CD4-positive, alpha-beta T cell treated with Interleukin-2 at 100 ng/mL for 4 hours (primary cell): ENCODE measurements around the gene B4GALT7.
"Not testable (repeated sequence)": the region's sequence is repeated elsewhere in the genome, so short reads cannot be mapped to it uniquely, and the experiment has no call there.

Source experiments
- DNase-seq: peaks from one replicate; pipeline ENCODE4 v3.0.0-alpha.2; 2020; ENCODE audit warnings: low spot score

B4GALT7 gene

DNA sequence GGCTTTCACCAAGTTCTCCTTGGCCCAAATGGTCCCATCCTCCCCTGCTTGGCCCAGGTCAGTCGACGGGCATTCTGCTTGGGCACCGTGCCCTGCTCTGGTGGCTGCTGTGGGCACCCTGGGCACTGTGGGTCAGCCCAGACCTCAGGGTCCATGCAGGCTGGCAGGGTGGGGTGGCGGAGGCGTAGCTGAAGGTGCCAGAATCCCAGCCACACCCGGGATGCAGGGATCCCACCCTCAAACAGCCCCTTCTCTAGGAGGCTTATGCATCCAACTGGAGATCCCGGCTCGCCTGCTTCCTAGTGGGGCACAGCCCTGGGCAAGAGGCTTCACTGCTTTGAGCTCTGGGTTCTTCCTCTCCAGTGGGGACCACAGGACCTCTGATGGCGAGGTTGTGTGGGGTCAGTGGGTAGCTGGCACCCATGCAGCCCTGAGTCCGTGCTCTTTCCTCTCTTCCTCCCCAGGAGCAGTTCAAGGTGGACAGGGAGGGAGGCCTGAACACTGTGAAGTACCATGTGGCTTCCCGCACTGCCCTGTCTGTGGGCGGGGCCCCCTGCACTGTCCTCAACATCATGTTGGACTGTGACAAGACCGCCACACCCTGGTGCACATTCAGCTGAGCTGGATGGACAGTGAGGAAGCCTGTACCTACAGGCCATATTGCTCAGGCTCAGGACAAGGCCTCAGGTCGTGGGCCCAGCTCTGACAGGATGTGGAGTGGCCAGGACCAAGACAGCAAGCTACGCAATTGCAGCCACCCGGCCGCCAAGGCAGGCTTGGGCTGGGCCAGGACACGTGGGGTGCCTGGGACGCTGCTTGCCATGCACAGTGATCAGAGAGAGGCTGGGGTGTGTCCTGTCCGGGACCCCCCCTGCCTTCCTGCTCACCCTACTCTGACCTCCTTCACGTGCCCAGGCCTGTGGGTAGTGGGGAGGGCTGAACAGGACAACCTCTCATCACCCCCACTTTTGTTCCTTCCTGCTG lies 9.4 kb downstream of the B4GALT7 start:
- DNase-seq: no peak

DNA sequence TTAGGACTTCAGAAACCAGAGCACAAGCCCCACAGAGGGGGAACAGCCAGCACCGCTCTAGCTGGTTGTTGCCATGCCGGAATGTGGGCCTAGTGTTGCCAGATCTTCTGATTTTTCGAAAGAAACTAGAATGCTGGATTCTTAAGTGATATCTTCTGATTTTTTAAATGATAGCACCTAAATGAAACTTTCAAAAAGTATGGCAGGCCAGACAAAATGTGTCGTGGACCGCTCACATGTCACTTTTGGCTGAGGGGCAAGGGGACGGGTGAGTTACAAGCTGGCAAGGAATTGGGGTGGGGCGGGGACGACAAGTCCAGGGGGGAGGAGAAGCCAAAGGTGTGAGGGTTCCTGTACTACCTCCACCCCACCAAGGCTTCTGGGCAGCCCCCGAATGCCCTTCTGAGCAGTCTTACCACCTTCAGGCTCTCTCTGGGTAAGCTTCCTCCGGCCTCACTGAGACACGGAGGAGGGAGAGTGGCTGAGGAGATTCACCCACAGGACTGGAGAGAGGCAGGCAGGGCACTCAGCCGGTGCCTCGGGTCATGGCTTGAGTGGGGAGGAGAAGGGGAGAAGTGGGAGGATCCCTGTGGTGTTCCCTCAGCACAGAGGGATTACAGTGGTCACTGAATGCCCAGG lies 10.3 kb downstream of the B4GALT7 start:
- no peak for DNase-seq

DNA sequence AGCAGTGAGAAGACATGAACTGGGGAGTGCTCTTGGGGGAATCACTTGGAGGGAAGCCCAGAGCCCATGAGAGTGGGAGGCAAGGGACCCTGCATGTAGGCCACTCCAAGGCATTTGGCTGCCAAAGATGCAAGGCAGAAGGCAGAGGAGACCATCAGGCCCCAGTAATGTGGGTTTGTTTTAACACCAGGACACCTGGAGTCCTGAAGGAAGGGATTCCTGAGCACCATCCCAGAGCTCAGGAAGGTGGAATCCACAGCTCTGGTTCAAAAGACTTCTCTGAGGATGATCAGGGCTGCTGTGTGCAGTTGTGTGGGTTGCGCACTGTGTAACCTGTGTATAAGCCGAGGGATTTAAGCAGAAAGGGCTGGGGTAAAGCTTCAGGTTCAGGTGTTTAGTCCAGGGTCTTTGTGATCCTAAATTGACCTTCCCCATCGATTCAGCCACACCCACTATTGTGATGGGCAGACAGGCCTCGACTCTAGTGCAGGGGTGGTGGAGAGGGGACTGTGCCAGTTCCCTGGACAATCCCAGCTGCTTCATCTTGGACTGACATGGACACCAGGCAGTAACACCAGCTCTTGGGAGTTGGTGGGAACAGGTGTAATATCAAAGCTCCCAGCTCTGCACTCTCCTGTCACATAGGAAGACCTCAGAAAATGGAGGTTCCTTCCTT lies 11.0 kb downstream of the B4GALT7 start:
- DNase-seq: no peak

DNA sequence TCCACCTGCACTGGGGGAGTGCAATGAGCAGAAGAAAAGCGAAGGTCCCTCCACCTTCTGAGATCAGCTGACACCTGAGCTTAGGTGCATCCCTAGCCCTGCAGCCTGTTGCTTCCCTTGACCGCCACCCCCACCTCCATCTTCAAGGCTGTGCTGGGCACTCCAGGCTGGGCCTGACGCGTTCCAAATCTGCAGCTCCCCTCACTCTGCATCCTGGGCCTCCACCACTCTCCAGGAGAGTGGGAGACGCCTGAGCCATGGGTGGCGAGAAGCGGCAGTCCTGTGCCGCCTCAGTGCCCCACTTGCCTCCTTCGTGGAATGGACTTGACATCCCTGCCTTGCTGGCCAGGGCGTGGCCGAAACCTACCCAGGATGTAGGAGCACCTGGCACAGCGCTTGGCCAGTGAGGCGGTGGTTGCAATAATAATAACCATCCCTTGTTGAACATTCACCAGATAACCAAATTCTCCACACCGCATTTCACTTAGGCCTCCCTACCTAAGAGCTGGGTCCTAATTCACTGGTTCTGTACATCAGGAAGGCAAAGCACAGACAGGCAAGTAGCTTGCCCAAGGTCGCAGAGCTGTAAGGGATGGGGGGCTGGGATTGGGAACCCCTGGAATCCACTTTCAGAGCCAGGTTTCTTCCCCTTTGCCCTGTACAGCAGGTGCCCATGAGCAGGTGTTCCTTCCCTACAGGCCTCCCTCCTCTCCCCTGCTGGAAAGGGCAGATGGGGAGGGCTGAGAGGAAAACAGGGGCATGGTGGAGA lies 11.7 kb downstream of the B4GALT7 start:
- no peak for DNase-seq

GRCh38 chr5:177612215-177612673 lies 12.3 kb downstream of the B4GALT7 start:
- DNase-seq: no peak

DNA sequence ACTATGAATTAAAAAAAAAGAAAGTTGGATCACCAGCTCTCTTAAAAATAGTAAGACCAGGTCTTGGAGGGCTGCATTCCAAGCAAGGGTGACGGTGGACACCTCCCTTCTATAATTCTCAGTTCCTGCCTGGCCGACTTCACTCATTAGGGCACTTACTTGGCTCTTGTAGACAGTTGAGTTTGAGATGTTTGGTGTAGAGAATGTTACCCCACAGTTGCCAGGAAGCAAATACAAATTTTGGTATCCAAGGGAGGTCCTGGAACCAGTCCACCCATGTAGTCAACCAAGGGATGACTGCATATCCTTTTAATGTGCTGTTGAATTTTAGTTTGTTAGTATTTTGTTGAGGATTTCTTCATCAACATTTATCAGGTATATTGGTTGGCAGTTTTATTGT lies 20.6 kb downstream of the B4GALT7 start:
- DNase-seq: no peak

DNA sequence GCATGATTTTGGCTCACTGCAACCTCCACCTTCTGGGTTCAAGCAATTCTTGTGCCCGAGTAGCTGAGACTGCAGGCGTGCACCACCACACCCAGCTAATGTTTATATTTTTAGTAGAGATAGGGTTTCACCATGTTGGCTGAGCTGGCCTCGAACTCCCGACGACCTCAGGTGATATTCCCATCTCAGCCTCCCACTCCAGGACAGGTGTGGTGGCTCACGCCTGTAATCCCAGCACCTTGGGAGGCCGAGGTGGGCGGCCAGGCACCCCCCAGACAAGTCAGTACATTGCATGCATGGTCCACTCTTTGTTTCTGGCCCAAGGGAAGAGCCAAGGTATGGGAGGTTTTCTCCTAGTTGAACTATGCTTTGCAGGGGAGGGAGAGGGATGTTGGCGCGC lies 24.2 kb downstream of the B4GALT7 start:
- DNase-seq: not testable (repeated sequence)

DNA sequence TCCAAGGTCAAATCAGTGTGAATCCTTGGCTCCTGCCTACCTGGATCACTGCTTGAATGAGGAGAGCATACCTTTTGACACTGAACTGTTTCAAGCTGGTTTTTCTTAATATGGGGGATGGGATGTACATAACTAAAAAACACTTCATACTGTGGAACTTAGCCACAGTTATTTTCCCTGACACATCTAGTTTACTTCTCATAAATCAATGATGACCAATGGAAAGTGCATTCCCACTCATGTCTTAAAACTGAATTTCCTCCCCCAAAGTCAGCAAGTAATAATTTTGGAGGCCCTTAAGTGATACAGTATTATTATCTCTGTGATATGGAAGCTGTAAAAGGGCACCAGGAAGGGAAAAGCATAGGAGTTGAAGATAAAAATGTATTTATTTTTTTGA lies 30.3 kb downstream of the B4GALT7 start:
- not testable (repeated sequence) for DNase-seq

DNA sequence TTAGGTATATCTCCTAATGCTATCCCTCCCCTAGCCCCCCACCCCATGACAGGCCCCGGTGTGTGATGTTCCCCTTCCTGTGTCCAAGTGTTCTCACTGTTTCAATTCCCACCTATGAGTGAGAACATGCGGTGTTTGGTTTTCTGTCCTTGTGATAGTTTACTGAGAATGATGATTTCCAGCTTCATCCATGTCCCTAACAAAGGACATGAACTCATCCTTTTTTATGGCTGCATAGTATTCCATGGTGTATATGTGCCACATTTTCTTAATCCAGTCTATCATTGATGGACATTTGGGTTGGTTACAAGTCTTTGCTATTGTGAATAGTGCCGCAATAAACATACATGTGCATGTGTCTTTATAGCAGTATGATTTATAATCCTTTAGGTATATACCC lies 35.0 kb downstream of the B4GALT7 start:
- DNase-seq: not testable (repeated sequence)

GRCh38 chr5:177645462-177645861 lies 45.5 kb downstream of the B4GALT7 start:
- DNase-seq: not testable (repeated sequence)

- DNase-seq: not testable (repeated sequence)
Observed at GRCh38 chr5:177651235-177651634, 51.3 kb downstream of the B4GALT7 start.

DNA sequence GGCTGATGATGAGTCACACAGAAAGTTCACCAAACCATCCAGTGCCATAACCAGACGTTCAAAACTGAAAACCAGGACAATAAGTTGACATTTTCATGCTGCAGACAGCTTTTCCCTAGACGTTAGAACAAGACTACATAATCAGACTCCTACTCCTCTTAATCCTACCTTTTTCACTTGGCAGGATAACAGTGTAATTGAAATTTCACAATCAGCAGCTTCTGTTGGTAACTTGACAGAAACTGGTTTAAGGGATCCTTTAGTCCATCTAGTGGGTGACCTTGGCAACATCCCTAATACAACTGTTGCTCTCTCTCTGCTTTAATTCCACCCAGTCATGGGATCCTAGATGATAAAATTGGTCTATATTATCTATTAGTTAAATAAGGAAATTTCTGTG lies 57.9 kb downstream of the B4GALT7 start:
- DNase-seq: not testable (repeated sequence)

- DNase-seq: not testable (repeated sequence)
Observed at GRCh38 chr5:177658542-177658941, 58.6 kb downstream of the B4GALT7 start.
